Thyroid gland (tissue), 4 donors: Measurements from ENCODE around the gene CHRNA7.

Source experiments
- CTCF ChIP-seq, 6 experiments: fragments of 200-600 bp in 3 of 6; fragments of 450-650 bp in 3 of 6; sonication (generic) in 3 of 6; IDR thresholded peaks; one replicate each; pipeline ENCODE4 v1.5.1; 2016 to 2019; ENCODE audit warnings: antibody characterized with exemption in 6 of 6, mild to moderate bottlenecking in 2 of 6, inconsistent platforms in 1 of 6, moderate library complexity in 1 of 6
- POLR2A ChIP-seq, 2 donors: fragments of 450-650 bp; IDR thresholded peaks; one replicate each; pipeline ENCODE4 v1.6.1; 2017; ENCODE audit warnings: antibody characterized with exemption in 2 of 2, mild to moderate bottlenecking in 2 of 2, moderate library complexity in 1 of 2

GRCh38 chr15:32122013-32122412, 91.7 kb downstream of the CHRNA7 start:
- TF ChIP-seq CTCF (IDR thresholded peaks at IDR 0.05) (no peak), POLR2A (IDR thresholded peaks at IDR 0.05) (no peak)
